HG03558 (cell line): ENCODE data around the gene SERPINA4.
"Not testable (repeated sequence)": the region's sequence is repeated elsewhere in the genome, so short reads cannot be mapped to it uniquely, and the experiment has no call there.

Experiments used
- ATAC-seq: cut with Tn5 transposase; IDR thresholded peaks from one replicate; pipeline ENCODE4 v1.9.1; 2021; ENCODE audit warnings: moderate number of reproducible peaks; ENCODE audit not compliant: unreplicated experiment; ENCODE audit errors: extremely low read depth

The SERPINA4 gene

DNA sequence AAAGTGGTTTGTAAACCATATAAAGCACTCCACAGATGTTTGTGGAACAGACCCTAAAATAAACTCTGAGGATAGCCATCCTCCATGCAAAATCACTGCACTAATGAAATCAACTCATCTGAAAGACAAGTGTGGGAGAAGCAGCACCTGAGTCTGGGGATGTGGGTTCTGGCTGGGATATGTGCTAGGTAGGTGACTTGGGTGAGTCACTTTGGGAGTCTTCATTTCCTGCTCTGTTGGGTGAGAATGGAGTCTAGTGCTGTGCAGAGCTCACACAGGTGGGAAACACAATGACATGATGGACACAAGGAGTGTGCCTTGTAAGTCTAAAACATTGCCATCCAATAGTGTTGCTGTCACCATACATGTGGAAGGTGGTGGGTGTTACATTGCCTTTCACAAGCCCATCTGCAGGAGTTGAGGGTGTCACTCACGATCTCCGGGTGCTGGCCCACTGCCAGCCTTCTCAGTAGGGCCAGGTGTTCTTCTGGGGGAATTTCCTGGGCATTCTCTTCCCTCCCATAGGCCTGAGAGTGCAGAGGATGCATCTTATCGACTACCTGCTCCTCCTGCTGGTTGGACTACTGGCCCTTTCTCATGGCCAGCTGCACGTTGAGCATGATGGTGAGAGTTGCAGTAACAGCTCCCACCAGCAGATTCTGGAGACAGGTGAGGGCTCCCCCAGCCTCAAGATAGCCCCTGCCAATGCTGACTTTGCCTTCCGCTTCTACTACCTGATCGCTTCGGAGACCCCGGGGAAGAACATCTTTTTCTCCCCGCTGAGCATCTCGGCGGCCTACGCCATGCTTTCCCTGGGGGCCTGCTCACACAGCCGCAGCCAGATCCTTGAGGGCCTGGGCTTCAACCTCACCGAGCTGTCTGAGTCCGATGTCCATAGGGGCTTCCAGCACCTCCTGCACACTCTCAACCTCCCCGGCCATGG lies 2.0 kb downstream of the SERPINA4 start:
- no peak for ATAC-seq

DNA sequence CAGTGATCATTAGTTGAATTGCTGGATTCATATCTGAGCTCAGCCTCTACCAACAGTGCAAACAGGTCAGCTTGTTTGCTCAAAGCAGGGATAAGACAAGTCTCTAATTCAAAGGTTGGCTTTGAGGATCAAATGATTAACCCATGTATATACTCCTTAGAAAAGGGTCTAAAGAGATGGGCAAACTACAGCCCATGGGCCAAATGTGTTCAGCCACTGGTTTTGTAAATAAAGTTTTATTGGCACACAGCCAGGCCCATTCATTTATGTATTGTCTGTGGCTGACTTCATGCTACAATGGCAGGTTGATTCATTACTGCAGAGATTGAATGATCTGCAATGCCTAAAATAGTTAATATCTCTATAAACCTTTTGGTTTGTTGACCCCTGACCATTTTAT lies 3.1 kb downstream of the SERPINA4 start:
- no peak for ATAC-seq

DNA sequence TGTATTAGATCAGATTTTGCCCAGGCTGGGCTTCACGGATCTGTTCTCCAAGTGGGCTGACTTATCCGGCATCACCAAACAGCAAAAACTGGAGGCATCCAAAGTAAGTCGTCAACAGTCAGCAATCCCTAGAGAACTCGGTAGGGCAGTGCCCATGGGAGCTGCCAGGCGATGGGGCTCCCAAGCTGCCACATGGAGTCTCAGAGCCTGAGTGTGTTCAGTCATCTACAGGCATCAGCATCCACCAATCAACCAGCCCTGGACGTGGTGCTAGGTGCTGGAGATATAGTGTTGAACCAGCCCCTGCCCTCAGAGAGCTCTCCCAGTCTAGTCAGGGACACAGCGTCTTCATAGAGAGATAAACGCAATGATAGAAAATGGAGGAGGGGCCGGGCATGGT lies 6.9 kb downstream of the SERPINA4 start:
- ATAC-seq, result no peak

DNA sequence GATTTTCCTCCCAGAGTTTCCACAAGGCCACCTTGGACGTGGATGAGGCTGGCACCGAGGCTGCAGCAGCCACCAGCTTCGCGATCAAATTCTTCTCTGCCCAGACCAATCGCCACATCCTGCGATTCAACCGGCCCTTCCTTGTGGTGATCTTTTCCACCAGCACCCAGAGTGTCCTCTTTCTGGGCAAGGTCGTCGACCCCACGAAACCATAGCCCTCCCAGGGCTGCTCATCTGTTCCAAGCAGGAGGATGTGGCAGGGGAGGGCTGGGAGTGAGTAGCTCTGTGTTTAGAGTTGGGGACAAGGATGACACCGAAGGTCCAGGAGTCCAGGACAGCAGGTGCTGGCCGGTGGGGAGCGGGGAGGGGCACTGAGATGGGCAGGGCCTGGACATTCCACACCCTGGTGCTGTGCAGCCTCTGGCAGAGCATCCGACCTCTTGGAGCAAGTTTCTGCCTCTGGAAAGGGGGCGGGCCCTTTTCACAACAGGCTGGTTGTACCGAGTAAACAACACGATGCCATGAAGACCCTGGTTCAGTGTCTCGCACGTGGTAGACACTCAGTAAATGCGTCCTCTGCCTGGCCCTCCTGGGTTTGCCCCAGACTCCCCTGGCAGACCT lies 8.2 kb downstream of the SERPINA4 start:
- no peak for ATAC-seq

DNA sequence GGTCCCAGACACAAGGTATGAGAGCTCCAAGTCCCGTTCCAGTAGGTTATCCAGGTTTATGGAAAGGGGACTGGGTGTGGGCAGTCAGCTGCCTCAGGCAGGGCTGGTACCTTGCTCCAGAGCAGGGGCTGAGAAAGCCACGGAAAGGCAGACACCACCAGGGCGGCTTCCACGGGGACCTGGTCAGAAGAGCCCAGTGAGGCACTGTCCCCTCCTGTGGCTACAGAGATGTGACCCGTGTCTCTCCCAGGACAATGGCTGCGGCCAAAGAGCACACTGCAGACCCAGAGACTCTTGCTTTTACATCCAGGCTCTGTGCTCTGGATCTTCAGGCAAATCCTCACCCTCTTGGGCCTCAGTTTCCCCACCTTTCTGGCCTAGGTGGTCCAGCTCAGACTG lies 8.8 kb downstream of the SERPINA4 start:
- ATAC-seq, result no peak

DNA sequence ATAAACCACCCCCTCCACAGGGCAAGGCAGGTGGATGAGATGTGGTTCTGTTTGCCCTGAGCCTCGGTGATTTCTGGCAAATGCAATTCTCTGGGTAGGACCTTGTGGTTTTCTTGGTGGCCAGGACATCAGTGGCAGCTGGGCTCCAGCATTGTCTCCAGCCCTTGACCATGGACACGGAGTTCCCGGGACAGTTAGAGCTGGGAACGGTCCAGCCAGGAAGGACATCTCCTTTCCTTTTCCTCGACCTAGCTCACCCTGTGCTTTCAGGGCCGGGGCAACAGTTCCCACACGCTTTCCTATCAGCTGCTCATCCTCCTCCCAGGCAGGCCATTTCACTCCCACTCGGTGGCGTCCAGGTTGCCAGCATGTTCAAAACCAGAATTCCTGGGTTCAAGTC lies 9.2 kb downstream of the SERPINA4 start:
- ATAC-seq, result no peak

DNA sequence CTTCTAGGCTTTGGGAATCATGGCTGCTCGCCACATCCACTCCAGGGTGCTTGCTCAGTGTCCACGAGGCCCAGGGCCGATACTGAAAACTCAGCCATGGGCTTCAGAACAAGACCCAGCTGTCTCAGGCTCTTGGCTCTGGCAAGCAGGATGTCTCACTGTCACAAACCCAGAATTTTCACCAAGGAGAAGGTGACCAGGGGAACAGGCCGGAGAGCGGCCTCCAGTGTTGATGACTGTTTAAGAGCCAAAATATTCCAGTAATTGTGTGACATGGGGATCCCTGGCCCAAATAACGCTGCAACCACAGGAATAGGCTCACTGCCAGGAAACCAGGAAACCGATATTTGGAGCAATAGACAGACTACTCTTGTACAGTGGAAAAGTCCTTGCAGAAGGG lies 10.2 kb downstream of the SERPINA4 start:
- ATAC-seq, result no peak

DNA sequence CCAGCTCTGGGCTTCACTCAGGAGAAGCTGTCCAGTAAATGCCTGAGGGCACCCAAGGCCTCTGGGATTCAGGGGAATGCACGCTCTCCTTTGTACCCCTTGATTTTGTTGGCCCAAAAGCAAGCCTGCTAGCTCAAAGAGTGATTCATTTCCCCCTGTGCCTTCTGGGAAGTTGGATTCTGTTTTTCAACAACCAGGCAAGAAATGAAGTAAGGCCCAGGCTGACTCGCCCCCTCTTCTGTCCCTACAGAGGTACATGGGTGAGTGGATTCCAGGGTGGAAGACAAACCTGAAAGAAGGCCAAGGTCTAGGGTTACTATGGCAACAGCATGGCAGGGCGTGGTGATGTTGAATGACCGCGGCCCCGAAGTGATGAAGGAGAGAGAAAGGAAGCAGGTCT lies 10.7 kb downstream of the SERPINA4 start:
- no peak for ATAC-seq

DNA sequence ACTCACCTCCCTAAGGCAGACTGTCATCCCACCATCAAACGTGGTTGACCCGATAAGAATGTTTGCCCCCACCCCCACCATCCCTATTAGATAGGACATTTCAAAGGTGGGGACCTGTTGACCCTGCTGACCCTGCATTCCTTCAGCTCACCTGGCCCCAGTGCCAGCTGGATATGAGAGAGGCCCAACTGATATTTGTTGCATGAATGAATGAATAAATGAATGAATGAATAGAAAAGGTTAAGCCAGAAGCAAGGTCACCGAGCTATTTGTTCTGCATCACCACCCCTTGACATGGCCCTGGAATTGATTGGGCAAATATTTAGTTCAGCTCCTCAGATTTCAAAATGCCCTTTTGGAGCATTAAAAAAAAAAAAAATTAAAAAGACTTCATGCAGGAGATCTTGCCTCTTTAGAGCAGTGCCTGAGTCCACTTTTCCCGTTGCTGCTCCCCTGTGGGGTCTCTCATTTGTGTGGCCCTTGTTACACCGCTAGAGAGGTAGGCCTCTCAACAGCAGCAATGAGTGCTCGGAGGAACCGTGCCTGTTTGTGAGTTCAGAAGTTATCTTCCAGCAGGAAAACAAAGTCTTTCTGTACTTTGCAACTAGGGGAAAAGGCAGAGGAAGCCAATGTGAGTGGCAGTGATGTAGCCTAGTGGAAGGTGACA lies 11.5 kb downstream of the SERPINA4 start:
- no peak for ATAC-seq

DNA sequence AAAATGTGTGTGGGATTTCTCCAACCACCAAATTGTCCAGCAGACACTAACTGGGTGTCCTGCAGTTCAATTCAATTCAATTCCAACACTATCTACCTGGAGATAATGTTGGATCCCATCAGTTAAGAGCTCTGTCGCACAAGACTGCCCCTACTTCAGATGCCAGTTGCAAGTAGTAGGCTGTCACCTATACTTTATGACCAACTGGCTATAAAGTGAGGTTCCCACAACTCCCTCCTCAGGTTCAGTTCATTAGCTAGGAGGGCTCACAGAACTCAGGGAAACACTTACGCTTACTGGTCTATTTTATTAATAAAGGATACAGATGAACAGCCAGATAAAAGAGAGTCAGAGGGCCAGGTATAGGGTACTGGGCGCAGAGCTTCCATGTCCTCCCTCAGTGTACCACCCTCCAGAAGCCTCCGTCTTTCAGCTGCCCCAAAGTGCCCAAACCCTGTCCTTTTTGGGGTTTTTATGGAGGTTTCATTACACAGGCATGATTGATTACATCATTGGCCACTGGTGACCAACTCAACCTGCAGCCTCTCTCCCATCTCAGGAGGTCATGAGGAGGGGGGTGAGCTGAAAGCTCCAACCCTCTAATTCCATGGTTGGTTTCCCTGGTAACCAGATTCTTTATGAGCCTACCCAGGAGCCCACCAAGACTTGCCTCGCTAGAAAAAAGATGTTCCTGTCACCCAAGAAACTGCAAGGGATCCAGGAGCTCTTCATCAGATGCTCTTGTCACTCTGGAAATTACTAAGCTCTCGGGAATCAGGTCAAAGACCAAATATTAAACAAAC lies 12.4 kb downstream of the SERPINA4 start:
- no peak for ATAC-seq

DNA sequence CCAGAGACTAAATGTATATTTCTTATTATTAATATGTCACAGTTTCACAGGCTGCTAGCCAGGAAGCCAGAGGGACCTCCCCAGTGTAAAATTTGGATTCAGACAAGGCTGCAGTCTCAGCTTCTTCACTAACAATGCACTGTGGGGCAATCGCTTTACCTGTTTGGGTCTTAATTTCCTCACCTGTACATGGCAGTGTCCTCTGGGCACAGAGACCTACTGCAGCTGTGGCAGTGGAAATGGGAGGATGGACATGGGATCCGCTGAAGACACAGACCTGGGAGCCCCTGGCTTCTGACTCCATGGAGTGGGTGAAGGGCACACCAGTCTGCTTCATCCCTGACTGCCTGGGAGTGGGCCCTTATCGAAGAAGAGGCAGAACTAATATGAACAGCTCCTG lies 13.1 kb downstream of the SERPINA4 start:
- no peak for ATAC-seq

DNA sequence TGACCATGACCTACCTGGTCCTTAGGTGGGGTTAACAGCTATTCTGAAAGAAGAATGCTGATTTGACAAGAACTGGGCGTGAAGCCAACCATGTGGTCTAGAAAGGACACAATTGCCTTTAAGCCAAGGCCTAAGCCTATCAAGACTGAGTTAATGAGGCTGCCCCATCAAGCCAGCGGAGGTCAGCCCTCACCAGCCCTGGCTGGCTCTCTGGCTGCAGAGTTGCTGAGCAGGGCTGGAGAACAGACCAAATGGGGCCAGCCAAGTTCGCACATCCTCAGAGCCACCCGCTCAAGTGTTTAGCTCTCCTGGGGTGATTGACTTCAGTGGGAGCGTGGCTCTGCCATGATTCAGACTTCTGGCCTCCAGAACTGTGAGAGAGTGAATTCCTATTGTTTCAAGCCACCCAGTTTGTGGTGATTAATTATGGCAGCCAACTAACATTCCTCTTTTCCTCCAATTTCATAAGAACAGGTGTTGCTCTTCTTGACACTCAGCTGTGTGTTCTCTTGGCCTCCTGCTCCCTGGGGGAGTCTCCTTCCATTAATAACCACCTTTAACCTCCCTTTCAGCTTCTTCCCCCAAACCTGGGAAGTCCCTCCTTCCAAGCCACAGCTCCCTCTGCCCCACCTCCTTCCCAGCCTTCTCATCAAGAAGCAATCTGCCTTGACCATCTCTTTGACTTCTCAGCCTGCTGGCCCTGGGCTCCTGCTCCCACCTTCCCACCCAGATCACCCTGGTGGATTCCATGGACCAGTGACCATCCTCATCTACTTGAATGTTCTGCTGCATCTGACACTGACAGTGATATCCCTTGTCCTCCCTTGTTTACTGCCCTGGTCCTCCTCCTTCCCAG lies 14.7 kb downstream of the SERPINA4 start:
- no peak for ATAC-seq

DNA sequence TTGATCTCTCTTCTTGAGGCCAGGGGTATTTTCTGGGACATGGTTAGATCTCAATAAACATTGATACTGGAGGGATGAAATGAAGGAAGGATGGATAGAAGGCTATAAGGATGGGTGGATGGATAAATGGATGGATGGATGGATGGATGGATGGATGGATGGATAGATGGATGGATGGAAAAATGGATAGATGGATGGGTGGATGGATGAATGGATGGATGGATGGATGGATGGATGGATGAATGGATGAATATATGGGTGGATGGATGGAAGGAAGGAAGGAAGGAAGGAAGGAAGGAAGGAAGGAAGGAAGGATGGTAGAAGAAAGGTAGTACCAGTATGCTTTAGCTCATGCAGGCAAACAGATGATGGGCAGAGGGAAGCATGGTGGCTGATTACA lies 16.2 kb downstream of the SERPINA4 start:
- ATAC-seq, result not testable (repeated sequence)

DNA sequence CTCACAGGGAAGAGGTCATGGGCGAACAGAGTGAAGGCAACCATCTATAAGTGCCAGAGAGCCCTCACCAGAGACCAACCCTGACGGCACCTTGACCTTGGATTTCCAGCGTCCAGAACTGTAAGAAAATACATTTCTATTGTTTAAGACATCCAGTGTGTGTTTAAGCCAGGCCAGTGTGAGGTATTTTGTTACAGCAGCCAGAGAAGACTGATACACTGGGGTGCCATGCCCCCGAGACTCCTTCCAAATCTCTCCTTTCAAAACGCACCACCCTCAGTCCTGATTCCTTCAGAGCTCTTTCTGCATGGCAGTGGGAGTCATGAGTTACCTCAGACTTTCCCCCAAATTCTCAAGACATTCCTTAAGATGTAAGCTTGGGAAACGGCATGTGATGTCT lies 17.5 kb downstream of the SERPINA4 start:
- ATAC-seq, result no peak

DNA sequence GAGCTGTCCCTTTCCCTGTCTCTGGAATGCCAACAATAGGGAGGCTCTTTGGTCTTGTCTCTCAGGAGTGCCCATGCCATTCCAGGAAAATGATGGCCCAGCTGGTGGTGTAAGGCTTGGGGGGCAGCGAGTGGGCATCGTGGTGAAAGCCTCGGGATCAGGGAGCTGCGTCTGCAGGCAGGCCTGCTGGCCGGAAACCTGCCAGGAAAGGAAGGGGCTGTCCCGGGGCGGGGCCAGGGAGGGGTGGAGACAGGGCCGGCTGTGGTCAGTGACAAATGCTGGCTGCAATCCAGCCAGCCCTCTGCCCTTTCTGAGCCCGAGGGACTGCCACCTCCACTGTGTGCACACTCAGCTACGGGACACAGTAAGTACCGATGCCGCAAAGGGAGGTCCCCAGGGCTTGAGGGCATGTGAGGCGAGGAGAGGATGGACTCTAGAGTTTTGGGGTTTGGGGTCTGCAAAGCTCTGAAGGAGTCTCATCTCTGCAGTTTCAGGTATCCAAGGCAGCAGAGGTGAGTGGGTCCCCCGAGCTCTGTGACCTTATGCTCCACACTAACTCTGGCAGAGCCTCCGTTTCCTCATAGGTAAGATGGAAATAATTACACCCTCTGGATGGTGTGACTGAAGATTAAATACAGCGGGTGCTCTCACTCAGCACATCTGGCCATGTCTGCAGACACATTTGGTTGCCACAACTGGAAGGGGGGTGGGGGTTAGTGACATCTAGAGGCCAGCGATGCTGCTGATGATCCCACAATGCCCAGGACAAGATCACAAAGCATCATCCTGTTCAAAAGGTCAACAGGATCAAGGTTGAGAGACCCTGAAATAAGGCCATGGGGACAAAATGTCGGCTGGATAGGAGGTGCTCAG lies 20.1 kb downstream of the SERPINA4 start, which contains the start of gene SERPINA5:
TSS of gene SERPINA5 (plus strand) at position 300 of the 873 bp plus-strand sequence. CDS start 5,937 bp downstream, outside the sequence.
- ATAC-seq, result no peak

DNA sequence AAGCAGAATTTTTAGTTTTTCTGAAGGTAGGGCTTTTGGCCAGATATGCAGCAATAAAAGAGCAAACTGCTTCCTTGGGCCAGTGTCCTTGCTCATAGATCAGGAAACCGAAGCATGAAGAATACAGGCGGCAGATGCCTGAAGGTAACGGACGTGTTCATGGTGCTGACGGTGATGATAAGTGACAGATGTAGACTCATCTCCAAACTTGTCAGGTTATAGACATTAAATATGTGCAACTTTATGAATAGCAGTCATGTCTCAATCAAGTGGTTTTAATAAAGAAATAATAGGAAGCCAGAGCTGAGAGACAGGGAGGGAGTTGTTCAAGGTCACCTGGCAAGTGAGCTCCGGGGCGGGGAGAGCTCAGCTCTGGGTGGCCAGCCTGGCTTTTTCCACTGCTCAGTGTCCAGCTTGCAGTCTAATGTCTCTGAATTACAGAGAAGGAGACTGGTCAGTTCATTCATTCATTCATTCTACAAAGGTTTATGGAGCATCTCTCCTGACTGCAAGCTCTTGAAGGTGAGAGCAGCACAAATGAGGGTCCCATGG lies 21.0 kb downstream of the SERPINA4 start:
- no peak for ATAC-seq

DNA sequence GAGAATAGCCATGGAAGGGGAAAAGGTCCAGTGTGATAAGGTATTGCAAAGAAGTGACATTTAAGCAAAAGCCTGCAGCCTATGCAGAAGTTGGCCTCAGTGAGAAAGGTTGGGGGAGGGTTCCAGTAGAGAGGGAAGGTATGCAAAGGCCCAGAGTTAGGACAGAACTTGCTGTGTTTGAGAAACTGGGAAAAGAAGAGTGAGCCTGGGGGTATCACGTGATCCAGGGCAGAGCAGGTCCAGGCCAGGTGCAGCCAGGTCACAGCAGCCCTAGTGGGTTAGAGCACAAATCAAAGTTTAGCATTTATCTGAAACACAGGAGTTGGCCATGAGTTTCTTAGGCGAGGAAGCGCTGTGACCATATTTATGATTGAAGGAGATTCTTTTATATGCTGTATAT lies 21.6 kb downstream of the SERPINA4 start:
- ATAC-seq, result no peak

DNA sequence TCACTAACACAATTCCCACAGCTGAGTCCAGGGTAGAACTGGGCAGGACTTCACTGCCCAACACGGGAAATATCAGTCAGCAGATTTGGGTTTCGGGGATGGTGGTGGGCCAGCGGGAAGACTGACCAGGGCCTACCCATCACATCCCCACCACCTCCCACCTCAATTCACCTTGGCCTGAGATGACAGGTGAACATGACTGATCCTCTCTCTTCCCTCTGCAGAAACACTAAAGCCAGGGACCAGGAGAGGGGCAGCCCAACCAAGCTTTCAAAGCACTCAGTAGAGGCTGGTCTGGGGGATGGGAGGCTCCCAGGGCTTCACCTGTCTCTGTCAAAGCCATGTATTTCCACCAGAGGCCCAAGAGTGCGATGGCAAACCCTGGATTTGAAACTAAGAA lies 22.3 kb downstream of the SERPINA4 start:
- no peak for ATAC-seq
